ENCODE data around the gene SFI1. TPM values are rescaled to one million over a fixed set of nuclear protein-coding genes. Genes with fewer than 3 reads are reported as not detected.

The SFI1 gene
- total RNA-seq, 4 donors from 2014 or later = 10.2 to 44.1 (median 33.3) TPM

DNA sequence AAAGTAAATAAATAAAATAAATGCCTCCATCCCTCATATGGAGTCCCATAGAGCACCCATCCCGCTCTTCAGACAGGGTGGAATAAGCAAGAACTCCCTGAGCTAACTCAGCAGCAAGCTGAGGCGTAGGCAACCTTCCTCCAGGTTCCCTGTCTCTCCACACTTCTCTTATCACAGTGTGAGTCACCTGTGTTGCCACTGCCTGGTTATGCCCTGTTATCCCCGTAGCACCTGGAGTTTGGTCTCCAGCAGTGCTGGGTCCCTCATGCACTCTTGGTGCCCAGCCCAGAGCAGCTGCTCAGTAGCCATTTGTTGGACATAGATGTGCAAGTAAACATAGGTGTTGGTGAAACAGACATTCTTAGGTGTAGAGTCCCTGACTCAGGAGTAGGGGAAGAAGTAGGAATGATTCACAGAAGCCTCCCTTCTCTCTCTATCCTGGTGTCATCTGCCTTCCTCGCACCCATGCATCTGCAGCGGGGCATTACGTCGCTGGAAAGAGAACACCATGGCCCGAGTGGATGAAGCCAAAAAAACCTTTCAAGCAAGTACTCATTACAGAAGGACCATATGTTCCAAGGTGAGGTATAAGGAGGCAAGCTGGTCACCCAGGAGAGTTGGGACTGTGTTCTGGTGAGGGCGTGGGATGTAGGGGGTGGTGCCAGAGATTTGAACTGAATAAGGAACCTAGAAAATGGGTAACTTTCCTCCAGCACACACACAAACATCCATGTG lies 109.7 kb downstream of the SFI1 start:
- Histone ChIP-seq H3K36me3 (no peaks in the 10 kb centered on the region), H3K9me3 (no peaks in the 10 kb centered on the region), H3K4me3 (no peak overlapping the region), H3K27me3 (no peaks in the 10 kb centered on the region), H3K27ac (no peak overlapping the region), H3K4me1 (peaks cover 0 to 13% of the 10 kb centered on the region in 2 donors)
- TF ChIP-seq, protein P1, sequence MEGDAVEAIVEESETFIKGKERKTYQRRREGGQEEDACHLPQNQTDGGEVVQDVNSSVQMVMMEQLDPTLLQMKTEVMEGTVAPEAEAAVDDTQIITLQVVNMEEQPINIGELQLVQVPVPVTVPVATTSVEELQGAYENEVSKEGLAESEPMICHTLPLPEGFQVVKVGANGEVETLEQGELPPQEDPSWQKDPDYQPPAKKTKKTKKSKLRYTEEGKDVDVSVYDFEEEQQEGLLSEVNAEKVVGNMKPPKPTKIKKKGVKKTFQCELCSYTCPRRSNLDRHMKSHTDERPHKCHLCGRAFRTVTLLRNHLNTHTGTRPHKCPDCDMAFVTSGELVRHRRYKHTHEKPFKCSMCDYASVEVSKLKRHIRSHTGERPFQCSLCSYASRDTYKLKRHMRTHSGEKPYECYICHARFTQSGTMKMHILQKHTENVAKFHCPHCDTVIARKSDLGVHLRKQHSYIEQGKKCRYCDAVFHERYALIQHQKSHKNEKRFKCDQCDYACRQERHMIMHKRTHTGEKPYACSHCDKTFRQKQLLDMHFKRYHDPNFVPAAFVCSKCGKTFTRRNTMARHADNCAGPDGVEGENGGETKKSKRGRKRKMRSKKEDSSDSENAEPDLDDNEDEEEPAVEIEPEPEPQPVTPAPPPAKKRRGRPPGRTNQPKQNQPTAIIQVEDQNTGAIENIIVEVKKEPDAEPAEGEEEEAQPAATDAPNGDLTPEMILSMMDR (IDR thresholded peaks at IDR 0.05) = no peak
- TF ChIP-seq POLR2A (IDR thresholded peaks at IDR 0.05) = no peak
- no peak for DNase-seq
- intact Hi-C loops (cut with DNase I; ENCODE audit: low total_unique reads) = no loop called here

DNA sequence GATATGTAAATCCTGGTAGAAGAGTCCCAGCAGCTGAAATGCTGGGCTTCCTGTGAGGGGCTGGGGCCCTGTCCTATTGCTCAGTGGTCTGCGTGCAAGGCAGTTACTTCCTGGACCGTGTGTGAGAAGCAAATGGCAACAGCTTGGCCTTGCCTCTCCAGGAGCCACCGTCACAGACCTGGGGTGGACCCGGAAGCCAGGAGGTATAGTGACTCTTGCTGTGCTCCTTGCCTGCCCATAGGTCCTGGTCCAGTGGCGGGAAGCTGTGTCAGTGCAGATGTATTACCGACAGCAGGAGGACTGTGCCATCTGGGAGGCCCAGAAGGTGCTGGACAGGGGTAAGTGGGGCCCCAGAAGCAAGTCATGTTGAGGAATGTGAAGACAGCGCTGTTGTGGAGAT lies 111.4 kb downstream of the SFI1 start:
- no peak for DNase-seq
- Histone ChIP-seq H3K36me3 (no peaks in the 10 kb centered on the region), H3K27me3 (no peaks in the 10 kb centered on the region), H3K27ac (no peak overlapping the region), H3K4me3 (no peak overlapping the region), H3K9me3 (no peaks in the 10 kb centered on the region), H3K4me1 (peaks cover 0 to 5% of the 10 kb centered on the region in 2 donors)
- intact Hi-C loops (cut with DNase I; ENCODE audit: low total_unique reads) = no loop called here
- TF ChIP-seq, protein P1 (IDR thresholded peaks at IDR 0.05) = no peak
- TF ChIP-seq POLR2A (IDR thresholded peaks at IDR 0.05) = no peak

DNA sequence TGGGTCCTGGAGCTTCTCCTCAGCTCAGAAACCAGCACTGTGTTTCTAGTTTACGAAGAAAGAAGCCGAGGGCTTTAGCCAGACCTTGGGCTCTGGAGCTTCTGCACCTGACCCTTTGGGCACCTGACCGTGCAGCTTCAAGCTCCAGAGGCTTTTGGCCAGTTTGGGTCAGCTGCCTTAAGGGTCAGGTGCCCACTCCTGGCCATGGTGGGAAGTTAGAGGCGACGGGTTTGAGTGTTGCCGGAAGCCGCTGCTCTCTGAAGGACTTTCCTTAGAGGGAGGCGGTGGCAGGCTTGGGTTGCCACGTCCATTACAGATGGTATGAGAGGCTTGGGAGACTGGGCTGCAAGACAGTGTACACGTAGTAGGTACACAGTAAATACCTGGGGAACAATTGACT lies 113.4 kb downstream of the SFI1 start:
- no peak for TF ChIP-seq POLR2A (IDR thresholded peaks at IDR 0.05)
- TF ChIP-seq, protein P1 (IDR thresholded peaks at IDR 0.05) = no peak
- H3K36me3 ChIP-seq = no peaks in the 10 kb centered on the region
- no peaks in the 10 kb centered on the region for H3K27me3 ChIP-seq
- no peaks in the 10 kb centered on the region for H3K9me3 ChIP-seq
- H3K4me1 ChIP-seq = no peaks in the 10 kb centered on the region
- DNase-seq = no peak
- intact Hi-C loops (cut with DNase I; ENCODE audit: low total_unique reads) = no loop called here
- no peak overlapping the region for H3K4me3 ChIP-seq
- no peak overlapping the region for H3K27ac ChIP-seq

DNA sequence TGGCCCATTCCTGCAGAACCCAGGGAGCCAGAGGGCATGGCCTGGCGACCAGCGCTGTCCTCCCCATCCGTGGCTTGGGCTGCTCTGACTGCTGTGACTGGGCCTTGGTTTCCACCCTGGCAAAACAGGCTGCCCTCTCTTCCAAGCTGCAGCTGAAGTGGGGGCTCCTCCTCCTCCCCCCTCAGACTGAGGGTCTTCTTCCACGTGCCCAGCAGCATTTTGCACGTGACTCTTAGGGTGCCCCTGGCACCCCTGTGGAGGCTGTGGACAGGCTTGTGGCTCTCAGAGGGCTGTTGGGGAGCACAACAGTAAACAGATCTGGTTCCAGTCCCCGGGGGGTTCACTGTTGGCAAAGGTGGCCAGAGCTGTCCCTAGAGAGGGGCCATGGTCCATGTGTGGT lies 114.3 kb downstream of the SFI1 start:
- H3K36me3 ChIP-seq = no peaks in the 10 kb centered on the region
- no peak for DNase-seq
- H3K27ac ChIP-seq = no peak overlapping the region
- H3K9me3 ChIP-seq = no peaks in the 10 kb centered on the region
- TF ChIP-seq, protein P1 (IDR thresholded peaks at IDR 0.05) = no peak
- H3K27me3 ChIP-seq = no peaks in the 10 kb centered on the region
- H3K4me3 ChIP-seq = no peak overlapping the region
- H3K4me1 ChIP-seq = no peaks in the 10 kb centered on the region
- intact Hi-C loops (cut with DNase I; ENCODE audit: low total_unique reads) = no loop called here

DNA sequence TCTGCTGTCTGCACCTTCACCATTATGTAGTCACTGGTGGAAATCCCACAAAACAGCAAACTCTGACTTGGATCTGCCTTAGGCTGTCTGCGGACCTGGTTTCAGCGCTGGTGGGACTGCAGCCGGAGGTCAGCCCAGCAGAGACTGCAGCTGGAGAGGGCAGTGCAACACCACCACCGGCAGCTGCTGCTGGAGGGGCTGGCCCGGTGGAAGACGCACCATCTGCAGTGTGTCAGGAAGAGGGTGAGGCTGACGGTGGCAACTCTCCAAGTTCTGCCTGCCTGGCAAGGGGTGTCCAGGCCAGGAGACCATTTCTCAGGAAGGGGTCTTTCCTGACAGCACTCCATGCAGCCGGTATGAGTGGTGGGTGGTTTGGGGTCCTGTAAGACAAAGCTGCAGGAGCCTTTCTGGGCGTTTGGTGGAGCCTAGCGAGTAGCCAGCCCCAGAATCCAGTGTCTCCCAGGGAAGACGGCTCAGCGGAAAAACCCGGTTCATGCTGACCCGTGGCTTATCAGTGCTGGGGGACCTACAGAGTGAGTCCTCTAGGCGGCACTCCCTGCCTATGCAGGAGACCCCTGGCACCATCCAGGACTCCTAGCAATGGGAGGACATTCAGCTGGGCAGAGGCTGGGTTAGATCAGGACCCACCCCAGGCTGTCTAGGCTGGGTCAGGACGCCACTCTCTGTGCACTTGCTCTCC lies 114.9 kb downstream of the SFI1 start:
- TF ChIP-seq POLR2A (IDR thresholded peaks at IDR 0.05) = no peak
- TF ChIP-seq, protein P1 (IDR thresholded peaks at IDR 0.05) = no peak
- H3K27ac ChIP-seq = no peak overlapping the region
- H3K4me3 ChIP-seq = no peak overlapping the region
- no peaks in the 10 kb centered on the region for H3K27me3 ChIP-seq
- no peaks in the 10 kb centered on the region for H3K9me3 ChIP-seq
- H3K36me3 ChIP-seq = no peaks in the 10 kb centered on the region
- DNase-seq = no peak
- intact Hi-C loops (cut with DNase I; ENCODE audit: low total_unique reads) = no loop called here
- no peaks in the 10 kb centered on the region for H3K4me1 ChIP-seq
